ENCODE results near the gene ZNF469. TPM values are rescaled to one million over a fixed set of nuclear protein-coding genes. Genes with fewer than 3 reads are reported as not detected.

Gene ZNF469
- total and polyA plus RNA-seq, 3 donors from 2014 or later = 0.98 to 2.8 (median 2.2) TPM

- no peak for DNase-seq
- Histone ChIP-seq H3K4me3 (no peak overlapping the region), H3K36me3 (ENCODE audit: low read depth, missing control alignments) (no peaks in the 10 kb centered on the region), H3K4me1 (no peaks in the 10 kb centered on the region), H3K27ac (no peak overlapping the region), H3K9me3 (no peaks in the 10 kb centered on the region), H3K27me3 (no peaks in the 10 kb centered on the region)
- intact Hi-C loops (cut with DNase I; ENCODE audit: low total_unique reads) = no loop called here
- TF ChIP-seq POLR2A (IDR thresholded peaks at IDR 0.05) = no peak
- TF ChIP-seq CTCF (IDR thresholded peaks at IDR 0.05) = no peak
- 88 to 98% methylated on average over 6 to 12 of the region's 12 CpGs for WGBS, 2 donors
These were observed 30.9 kb downstream of the ZNF469 start for GRCh38 chr16:88413631-88414030.

GRCh38 chr16:88414521-88415380 is 32.0 kb downstream of the ZNF469 start:
- WGBS, 2 donors = 85 to 93% methylated on average over 17 to 34 of the region's 34 CpGs
- no peak for DNase-seq

GRCh38 chr16:88415381-88415705 is 32.6 kb downstream of the ZNF469 start:
- intact Hi-C loops (cut with DNase I; ENCODE audit: low total_unique reads) = no loop called here
- Histone ChIP-seq H3K27ac (no peak overlapping the region), H3K4me1 (no peaks in the 10 kb centered on the region), H3K27me3 (no peaks in the 10 kb centered on the region), H3K4me3 (no peak overlapping the region), H3K9me3 (no peaks in the 10 kb centered on the region), H3K36me3 (ENCODE audit: low read depth, missing control alignments) (no peaks in the 10 kb centered on the region)
- TF ChIP-seq CTCF (IDR thresholded peaks at IDR 0.05) = no peak
- no peak for TF ChIP-seq POLR2A (IDR thresholded peaks at IDR 0.05)
- WGBS, 2 donors = 86% methylated on average over 5 of the region's 5 CpGs; no CpG with 5 or more reads in 1 of the 2 donors
- no peak for DNase-seq

More at GRCh38 chr16:88414521-88415380, 32.0 kb downstream of the ZNF469 start:
- H3K4me3 ChIP-seq = no peak overlapping the region
- intact Hi-C loops (cut with DNase I; ENCODE audit: low total_unique reads) = no loop called here
- H3K4me1 ChIP-seq = no peaks in the 10 kb centered on the region
- no peaks in the 10 kb centered on the region for H3K27me3 ChIP-seq
- H3K36me3 ChIP-seq (ENCODE audit: low read depth, missing control alignments) = no peaks in the 10 kb centered on the region
- no peak overlapping the region for H3K27ac ChIP-seq
- no peak for TF ChIP-seq CTCF (IDR thresholded peaks at IDR 0.05)
- TF ChIP-seq POLR2A (IDR thresholded peaks at IDR 0.05) = no peak
- no peaks in the 10 kb centered on the region for H3K9me3 ChIP-seq

- DNase-seq = no peak
- Histone ChIP-seq H3K27me3 (no peaks in the 10 kb centered on the region), H3K36me3 (ENCODE audit: low read depth, missing control alignments) (no peaks in the 10 kb centered on the region), H3K27ac (no peak overlapping the region), H3K4me3 (no peak overlapping the region), H3K9me3 (no peaks in the 10 kb centered on the region), H3K4me1 (no peaks in the 10 kb centered on the region)
- WGBS, 2 donors = 88% methylated on average over 19 to 29 of the region's 29 CpGs
- TF ChIP-seq CTCF (IDR thresholded peaks at IDR 0.05) (no peak), POLR2A (IDR thresholded peaks at IDR 0.05) (no peak)
- intact Hi-C loops (cut with DNase I; ENCODE audit: low total_unique reads) = no loop called here
These were observed 33.1 kb downstream of the ZNF469 start for GRCh38 chr16:88415713-88416323.

All from testis (tissue), 3 donors.